PC-9 (cell line): ENCODE data around the gene USP17L15.
"Not testable (repeated sequence)": the region's sequence is repeated elsewhere in the genome, so short reads cannot be mapped to it uniquely, and the experiment has no call there.

Source experiments
- CTCF ChIP-seq: fragments of 200-600 bp; sonication (generic); conservative IDR thresholded peaks from 2 replicates; pipeline ENCODE4 v1.6.1; 2017; ENCODE audit warnings: mixed run types, antibody characterized with exemption, mild to moderate bottlenecking, moderate library complexity
- EZH2 ChIP-seq: fragments of 200-600 bp; sonication (generic); IDR thresholded peaks from 2 replicates; pipeline ENCODE4 v1.8.0; 2017; ENCODE audit warnings: antibody characterized with exemption, low read depth

- not testable (repeated sequence) for TF ChIP-seq CTCF, EZH2
Observed at GRCh38 chr4:9215105-9215504, 19.1 kb upstream of the USP17L15 start, which contains the start of gene USP17L11.
